Measurements from ENCODE around the gene WBP2NL.
"Not testable (repeated sequence)": the region's sequence is repeated elsewhere in the genome, so short reads cannot be mapped to it uniquely, and the experiment has no call there.

Gene WBP2NL

DNA sequence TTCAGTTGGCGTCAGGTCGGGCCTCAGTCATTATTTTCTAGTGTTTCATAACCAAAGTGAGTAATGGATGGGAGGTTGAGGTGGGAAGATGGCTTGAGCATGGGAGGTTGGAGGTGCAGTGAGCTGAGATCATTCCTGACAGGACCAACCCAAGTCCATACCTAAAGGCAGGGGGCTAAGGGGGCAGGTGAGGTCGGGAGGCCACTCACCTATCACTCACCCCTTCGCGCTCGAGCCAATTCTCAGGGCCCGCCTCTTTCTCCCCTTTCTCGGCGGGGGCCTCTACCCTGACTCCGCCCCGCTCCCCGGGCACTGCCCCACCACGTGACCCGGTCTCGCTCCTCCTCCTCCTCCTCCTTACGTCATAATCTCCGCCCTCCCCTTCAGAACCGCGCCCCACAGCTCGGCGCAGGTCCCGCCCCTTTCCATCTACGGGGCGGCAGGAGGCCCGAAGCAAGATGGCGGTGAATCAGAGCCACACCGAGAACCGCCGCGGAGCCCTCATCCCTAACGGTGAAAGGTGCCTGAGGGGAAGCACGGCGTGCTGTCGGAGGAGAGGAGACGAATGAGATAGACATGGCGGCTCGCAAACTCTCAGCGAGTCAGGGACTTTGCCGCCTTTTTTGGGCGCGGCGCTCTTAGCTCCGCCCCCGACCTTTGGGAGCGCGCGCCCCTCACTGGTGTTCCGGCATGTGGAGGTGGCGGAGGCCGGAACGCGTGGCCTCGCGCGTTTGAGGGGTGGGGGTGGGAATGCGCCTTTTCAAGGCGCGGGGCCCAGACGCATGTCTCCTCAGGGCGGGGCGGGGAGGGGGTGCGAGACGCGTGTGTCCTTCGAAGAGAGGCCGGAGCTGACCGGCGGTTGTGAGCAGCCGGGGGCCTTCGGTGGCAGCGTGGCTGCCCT lies at the start of gene WBP2NL:
Gene WBP2NL (plus strand): TSS at position 428 of the 901 bp plus-strand sequence. CDS start 31 bp downstream, at position 459.
- DNase-seq (ENCODE audit: low spot score) = peak; percentile 78

DNA sequence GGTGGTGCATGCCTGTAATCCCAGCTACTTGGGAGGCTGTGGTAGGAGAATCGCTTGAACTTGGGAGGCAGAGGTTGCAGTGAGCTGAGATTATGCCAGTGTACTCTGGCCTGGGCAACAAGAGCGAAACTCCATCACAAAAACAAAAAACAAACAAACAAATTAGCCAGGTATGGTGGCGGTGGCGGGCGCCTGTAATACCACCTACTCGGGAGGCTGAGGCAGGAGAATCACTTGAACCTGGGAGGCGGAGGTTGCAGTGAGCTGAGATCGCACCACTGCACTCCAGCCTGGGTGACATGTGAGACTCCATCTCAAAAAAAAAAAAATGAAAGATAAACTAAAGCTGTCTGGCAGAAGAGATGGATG lies 49.7 kb upstream of the WBP2NL start:
- not testable (repeated sequence) for DNase-seq (ENCODE audit: low spot score)

- no peak for DNase-seq (ENCODE audit: low spot score)
These were observed 49.2 kb upstream of the WBP2NL start for GRCh38 chr22:41949297-41949965.

- DNase-seq (ENCODE audit: low spot score) = no peak
These were observed 46.6 kb upstream of the WBP2NL start, which contains the start of gene SMIM45 for GRCh38 chr22:41951898-41952474. TSS of gene SMIM45 (plus strand) at chr22:41952150.

GRCh38 chr22:41952713-41953112 lies 45.9 kb upstream of the WBP2NL start:
- DNase-seq (ENCODE audit: low spot score) = no peak

GRCh38 chr22:41957941-41958556 lies 40.5 kb upstream of the WBP2NL start:
- no peak for DNase-seq (ENCODE audit: low spot score)

DNA sequence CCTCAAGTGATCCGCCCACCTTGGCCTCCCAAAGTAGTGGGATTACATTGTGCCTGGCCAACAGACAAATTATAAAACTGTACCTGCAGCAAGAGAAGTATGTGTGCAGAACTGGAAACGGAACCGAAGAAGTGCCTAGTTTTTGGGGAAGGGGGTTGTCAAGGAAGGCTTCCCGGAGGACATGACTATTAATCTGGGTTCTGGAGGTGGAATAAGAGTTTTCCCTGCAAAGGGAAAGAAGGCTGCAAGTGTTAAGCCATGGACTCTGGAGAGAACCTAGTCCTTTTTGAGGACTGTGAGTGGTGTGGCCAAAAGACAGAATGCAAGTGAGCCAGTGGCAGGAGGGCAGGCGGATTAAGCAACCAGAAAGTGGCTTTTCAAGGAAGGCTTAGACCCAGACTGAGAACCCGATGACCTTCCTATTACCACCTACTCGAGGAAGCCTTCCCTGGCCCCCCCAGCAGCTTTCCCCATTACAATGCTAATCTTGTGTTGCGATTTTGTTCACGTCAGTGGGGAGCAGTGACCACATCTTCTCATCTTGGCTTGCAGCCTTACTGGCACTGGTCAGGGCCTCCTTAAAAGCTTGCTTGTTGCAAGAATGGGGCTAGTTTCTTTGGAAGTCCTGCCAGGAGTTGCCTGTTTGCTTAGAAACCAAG lies 35.0 kb upstream of the WBP2NL start:
- no peak for DNase-seq (ENCODE audit: low spot score)

- no peak for DNase-seq (ENCODE audit: low spot score)
These were observed 34.5 kb upstream of the WBP2NL start for GRCh38 chr22:41964112-41964491.

DNA sequence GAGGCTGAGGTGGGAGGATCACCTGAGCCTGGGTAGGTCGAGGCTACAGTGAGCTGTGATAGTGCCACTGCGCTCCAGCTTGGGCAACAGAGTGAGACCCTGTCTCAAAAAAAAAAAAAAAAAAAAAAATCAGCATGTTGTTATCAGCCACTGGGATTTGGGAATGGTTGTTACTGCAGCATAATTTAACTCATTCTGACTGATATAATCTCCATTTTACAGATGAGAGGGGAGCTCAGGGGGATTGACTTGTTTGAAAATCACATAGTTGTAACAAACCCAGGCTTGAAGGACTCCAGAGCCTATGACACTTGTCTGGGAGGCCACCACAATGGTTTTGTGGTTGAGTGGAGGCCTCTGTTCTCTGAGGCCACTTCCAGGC lies 32.4 kb upstream of the WBP2NL start:
- DNase-seq (ENCODE audit: low spot score) = no peak

DNA sequence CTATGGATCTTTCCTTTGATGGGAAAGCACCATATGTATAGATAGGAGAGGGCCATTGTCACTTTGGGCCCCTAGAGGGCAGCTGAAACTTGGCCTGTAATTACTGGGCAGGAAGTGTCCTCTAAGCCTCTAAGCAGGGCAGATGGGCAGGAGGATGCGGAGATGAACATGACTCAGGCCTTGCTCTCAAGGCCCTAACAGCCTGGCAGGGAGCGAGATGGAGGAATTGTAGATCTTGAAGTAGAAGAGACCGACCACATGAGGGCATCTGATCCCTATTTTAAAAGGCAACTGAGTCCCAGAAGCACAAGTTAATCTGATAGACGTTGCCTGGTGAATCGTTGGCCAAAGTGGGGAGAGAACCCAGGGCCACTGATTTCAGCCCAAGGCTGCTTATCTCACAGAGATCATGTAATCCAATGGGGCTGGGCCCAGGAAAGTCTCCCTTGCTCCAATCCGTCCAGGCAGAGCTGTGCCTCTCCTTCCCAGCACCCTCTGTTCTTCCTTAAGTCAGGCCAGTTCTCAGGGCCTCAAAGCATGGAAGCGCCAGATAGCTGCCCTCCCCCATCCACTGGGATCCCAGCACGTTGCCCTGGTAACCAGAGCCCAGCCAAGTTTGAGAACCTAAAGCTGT lies 31.9 kb upstream of the WBP2NL start:
- DNase-seq (ENCODE audit: low spot score) = peak; percentile 76

DNA sequence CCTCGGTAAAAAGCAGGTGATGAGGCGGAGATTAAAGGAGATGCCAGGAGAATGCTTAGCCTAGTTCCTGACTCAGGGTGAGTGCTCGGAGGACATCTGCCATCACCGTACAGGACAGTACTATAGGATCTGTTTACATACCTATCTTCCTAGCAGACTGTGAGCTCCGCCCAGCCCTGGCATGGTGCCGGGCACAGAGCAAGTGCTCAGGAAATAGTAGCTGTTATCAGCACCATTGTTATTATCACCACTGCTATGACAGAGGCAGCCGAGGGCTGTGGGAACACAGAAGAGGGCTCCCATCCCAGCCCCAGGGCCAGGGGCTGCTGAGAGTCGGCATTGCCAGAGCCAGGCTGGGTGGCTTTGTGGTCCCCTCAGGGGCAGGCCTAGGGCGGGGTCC lies 30.0 kb upstream of the WBP2NL start:
- no peak for DNase-seq (ENCODE audit: low spot score)

- DNase-seq (ENCODE audit: low spot score) = no peak
These were observed 29.4 kb upstream of the WBP2NL start, which contains the start of gene SEPTIN3 for GRCh38 chr22:41969110-41969646. TSS of gene SEPTIN3 (plus strand) at chr22:41969443. CDS start at chr22:41971493, 2,050 bp downstream.

DNA sequence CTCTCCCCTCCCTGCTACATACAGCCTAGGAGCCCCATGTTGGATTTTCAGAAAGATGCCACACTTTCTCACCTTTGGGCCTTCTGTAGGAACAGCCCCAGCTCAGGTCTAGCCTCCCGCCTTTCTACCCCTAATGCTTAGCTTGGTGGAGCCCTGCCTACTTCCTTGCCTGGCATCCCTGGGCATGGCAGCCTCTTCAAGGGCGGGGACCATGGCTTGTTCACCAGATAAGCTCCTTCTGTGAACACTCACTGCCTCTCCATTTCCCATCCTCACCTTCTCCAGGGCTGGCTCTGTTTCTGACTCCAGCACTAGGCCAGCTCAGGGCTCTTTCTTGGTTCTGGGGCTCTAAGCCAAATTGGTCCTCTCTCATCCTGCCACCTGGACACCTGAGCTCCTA lies 28.0 kb upstream of the WBP2NL start:
- no peak for DNase-seq (ENCODE audit: low spot score)

DNA sequence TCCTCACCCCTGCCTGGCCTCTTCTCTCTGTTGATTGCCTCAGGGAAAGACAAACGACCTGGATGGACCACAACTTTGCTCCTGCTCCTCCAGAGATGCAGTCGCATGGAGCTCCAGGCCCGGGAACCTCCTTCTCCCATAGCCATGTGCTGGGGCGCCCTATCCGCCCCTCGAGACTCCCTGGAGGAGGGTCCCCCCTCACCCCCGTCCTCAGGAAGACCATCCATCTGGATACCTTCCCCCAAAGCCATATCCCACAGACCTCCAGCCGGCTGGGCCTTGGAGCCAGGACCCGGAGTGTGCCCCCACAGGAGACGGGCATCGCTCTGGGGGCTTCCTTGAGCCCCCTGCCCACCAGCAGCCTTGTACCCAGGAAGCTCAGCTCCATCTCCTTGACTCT lies 27.2 kb upstream of the WBP2NL start:
- DNase-seq (ENCODE audit: low spot score) = no peak

GRCh38 chr22:41974691-41975290 lies 23.8 kb upstream of the WBP2NL start:
- DNase-seq (ENCODE audit: low spot score) = no peak

- DNase-seq (ENCODE audit: low spot score) = no peak
These were observed 23.1 kb upstream of the WBP2NL start for GRCh38 chr22:41975299-41976069.

GRCh38 chr22:41976070-41976901 lies 22.3 kb upstream of the WBP2NL start:
- peak; percentile 53 for DNase-seq (ENCODE audit: low spot score)

GRCh38 chr22:41976961-41977566 lies 21.5 kb upstream of the WBP2NL start:
- no peak for DNase-seq (ENCODE audit: low spot score)

DNA sequence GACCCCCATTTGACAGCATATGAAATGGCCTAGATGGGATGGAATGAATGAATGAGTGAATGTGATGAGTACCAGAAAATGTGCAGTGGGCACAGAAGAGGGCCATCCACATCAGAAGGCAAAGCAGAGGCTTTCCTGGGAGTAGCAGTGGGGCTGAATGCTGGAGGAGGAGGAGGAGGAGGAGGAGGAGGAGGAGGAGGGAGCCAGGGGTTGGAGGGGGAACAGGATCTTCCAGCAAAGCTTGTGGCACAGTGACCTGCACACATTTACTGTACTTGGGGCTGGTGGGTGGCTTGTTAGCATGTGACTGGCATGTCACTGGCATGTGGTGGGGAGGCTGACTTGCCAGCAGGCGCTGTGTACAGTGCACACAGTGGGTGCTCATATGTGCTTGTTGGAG lies 19.9 kb upstream of the WBP2NL start:
- DNase-seq (ENCODE audit: low spot score) = no peak

All from AG08396 (cell line).